ENCODE results near the gene C7orf57.
"Not testable (repeated sequence)": the region's sequence is repeated elsewhere in the genome, so short reads cannot be mapped to it uniquely, and the experiment has no call there.

The C7orf57 gene

DNA sequence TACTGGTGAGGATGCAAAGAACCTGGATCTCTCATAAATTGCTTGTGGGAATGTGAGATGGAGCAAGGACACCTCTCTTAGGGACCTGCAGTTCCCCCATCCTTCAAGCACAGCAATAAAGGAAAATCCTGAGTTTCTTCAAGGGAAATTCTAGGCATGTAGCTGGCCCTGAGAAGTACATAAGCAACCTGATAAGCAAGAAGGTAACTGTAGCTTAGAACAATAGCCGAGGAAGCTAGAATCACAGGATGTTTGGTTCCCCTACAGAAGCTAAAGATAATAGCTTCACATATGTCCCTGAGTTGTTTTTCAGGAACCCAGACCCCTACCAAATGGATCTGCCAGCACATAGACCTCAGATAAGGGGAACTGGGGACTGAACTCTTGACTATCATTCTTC, 42.1 kb downstream of the C7orf57 start:
- DNase-seq (ENCODE audit: low read depth, low spot score), result no peak
- no peak overlapping the region for H3K4me3 ChIP-seq (ENCODE audit: low read length)

DNA sequence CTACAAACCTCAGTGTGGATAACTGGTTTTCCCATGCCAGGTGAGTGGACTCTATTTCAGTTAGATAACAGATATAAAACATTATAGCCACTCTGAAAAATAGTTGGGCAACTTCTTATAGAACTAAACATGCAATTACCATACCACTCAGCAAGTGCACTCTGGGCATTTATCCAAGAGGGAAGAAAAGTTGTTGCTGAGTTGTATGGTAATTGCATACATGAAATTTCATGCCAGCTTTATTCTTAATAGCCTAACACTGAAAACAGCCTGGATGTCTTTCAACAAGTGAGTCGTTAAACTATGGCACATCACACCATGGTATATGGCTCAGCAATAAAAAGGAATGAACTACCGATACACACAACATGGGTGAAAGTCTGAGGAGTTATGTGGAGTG, 43.1 kb downstream of the C7orf57 start:
- no peak for DNase-seq (ENCODE audit: low read depth, low spot score)
- no peak overlapping the region for H3K4me3 ChIP-seq (ENCODE audit: low read length)

DNA sequence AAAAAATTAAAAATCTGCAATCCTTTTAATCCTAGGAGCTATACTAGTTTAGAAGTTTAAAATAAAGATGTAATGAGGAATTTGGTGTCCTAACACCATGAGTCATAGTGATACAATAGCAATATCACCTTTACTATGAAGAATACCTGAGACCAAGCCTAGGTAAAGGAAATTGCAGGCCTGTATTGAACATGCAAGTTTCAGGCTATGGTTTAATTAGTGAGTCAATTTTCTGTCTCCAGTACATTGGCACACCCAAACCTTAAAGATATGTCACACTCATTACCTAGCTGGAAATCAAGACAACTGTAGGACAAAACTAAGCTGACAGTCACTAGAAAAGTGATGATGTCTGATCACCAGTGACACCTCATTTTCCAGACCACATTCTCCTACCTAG, 47.0 kb downstream of the C7orf57 start:
- not testable (repeated sequence) for DNase-seq (ENCODE audit: low read depth, low spot score); H3K4me3 ChIP-seq (ENCODE audit: low read length)

DNA sequence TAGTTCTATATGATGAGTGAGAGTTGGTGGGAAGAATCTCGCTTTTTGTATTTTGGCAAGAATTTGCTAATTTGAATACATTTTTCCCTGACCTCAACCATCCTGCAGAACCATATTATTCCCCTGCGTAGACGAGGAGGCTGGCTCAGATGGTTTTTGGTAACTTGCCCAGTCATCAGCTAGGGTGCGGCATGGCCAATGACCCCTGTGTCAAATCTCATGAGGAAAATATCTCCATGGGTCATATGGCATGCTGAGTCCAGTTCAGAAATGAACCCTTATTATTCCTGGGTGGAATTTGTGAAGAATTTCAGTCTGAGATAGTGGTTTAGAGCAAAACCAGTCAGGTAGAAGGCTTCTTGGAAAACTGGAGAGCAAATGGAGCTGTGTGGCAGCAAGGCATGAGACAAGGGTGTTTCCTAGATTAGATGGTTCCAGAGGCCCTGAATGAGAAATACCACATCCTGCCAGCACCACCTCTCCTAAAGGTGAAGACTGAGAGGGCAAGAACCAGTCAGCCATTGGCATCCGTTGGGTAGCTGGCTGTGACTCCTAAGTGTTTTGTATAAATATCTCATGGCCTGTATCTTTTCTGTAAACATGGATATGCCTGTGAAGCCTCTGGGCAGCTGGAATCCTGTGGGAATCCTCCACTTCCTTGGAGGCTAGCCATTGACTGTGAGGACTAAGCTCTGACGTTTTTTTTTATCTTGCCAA, 47.9 kb downstream of the C7orf57 start:
- DNase-seq (ENCODE audit: low read depth, low spot score), result peak; percentile 23
- H3K4me3 ChIP-seq (ENCODE audit: low read length), result no peak overlapping the region

DNA sequence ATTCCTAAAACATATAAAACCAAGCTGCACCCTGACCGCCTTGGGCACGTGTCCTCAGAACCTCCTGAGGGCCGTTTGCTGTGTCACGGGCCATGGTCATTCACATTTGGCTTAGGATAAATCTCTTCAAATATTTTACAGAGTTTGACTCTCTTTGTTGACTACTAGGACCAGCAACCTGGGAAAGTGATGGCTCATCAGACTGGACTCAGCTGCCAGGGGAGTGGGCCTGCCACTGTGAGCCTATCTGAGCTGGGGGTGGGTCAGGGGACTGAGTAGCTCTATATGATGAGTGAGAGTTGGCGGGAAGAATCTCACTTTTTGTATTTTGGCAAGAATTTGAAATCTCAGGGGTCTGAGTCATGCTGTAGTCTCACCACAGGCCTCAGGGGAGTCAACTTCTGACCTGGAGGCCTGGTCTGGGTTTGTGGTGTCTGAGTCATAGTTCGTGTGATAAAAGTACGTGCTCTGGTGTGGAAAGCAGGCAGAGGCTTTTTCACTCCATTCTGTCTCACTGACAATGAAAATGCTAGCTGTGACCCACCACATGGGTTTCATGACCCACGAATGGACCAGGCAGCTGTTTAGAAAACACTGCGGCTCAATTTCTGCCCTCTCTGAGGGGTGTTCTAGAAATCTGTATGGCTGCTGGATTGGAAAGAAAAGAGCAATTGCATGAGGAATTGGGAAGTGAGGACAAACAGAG, 49.5 kb downstream of the C7orf57 start:
- no peak for DNase-seq (ENCODE audit: low read depth, low spot score)
- no peak overlapping the region for H3K4me3 ChIP-seq (ENCODE audit: low read length)

DNA sequence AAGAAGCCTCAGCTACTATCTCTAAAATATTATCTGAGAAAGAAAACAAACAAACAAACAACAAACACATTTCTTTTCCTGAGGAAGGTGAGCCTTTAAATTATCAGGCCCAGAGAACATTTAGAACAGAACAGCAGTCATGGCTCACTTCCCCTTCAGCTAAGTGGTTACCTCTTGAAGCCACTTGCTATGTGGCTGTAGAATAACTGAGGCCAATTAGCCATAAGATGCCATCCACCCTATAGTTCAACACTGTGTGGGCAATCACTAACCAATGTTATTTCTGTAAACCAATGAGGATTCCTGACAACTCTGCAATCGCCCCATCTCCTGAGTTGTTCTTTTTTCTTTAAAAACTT, 50.1 kb downstream of the C7orf57 start:
- DNase-seq (ENCODE audit: low read depth, low spot score), result no peak
- H3K4me3 ChIP-seq (ENCODE audit: low read length), result no peak overlapping the region

DNA sequence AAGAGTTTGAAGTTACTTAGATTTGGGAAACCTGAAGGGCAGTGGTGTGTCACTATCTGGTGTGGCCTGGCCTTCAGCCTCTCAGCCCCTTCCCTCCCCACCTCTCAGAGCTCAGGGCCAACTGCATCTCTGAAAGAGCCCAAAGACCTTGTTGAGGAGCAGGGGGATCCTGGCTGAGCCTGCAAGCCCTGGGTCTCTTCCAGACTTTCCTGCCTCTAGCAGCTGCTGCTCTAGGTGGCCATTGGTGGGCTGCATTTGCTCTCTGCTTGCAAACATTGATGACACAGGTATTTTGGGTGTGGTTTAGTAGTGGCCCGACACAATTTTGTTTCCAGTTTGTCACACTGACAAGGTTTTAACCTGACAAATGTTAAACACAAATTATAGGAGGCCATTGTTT, 50.6 kb downstream of the C7orf57 start:
- no peak for DNase-seq (ENCODE audit: low read depth, low spot score)
- H3K4me3 ChIP-seq (ENCODE audit: low read length), result no peak overlapping the region

DNA sequence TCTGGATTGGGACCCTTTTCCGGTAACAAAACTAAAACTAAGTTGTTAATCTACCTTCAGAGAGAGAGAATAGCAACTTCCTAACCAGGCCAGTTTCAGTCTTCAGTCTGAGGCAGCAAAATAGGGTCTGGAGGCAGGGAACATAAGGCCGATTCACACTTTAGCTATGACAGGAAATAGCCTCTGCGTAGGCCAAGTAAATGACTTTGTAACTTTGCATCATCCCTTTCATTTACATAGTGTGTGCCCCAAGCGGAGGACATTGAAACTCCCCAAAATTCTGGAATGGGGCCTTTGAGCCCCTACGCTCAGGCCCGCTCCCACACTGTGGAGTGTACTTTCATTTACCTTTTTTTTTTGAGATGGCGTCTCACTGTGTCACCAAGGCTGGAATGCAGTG, 52.0 kb downstream of the C7orf57 start:
- H3K4me3 ChIP-seq (ENCODE audit: low read length), result no peak overlapping the region
- DNase-seq (ENCODE audit: low read depth, low spot score), result no peak

DNA sequence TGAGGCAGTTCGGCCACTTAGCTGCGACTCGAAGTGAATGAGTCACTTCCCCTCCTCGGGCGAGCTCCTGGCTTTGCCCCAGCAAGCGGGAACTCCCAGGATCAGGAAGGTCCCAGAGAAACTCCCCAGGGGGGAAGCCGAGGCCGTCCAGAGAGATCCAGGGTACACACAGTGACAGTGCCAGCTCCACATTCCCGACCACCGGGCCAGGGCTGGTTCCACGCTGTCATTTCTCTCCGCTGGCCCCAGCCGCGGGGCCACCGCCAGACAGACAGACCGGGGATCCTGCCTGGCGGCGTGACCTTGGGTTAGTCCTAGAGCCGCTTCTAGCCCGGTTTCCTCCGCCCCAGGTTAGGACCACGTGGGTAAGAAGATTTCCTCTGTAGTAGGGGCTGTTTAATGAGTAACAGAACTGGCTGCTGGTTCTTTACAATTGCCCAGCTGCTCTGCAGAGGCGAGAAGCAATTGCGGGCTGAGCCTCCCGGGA, 53.3 kb downstream of the C7orf57 start:
- H3K4me3 ChIP-seq (ENCODE audit: low read length), result peak overlapping the region; percentile 48
- DNase-seq (ENCODE audit: low read depth, low spot score), result peak; percentile 51

DNA sequence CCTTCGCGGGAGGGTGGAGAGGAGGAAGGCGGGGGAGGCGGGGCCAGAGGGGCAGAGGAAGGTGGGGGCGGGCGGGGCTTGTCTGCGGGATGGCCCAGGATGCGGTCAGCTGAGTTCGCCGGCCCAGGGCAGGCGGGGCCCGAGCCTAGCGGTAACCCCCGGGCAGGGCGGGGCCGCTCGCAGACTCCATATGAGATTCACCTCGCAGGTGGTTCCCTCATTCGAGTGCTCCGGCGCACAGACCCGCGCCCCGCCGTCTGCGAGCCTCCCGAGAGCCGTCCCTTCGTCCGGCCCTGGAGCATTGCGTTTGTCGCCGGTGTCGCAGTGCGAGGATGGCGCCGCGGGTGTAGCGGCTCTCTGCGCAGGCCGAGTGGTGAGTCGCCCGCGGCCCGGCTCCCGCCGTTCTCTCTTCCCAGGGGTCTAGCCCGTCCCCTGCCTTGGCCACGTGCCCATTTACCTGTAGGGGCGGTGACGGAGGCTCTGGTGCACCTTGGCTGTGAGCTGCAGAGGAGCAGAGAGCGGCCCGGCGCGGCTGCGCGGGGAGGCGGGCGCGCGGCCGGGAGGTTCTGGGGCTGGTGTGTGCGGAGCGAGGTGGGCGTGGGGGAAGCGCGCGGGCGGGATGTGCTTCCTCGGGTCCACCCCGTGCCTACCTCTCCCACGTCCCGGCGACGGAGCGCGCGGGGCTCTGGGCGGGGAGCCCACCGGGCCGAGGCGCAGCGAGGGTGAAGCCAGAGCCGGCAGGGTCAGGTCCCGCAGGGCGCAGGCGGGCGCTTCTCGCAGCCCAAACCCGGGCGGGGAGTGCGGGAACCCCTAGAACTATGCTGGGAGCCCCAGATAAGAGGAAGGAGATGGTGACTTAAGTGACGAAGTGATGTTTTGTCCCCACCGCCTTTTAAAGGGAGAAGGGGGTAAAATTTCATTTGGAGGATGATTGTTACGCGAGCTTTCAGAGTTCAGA, 54.0 kb downstream of the C7orf57 start, which contains the start of gene UPP1:
Gene UPP1, plus strand, starts transcription at position 220 of the 958 bp plus-strand sequence. CDS start 5,519 bp downstream, outside the sequence.
- H3K4me3 ChIP-seq (ENCODE audit: low read length), result peak within 1 kb of the TSS; percentile 48
- DNase-seq (ENCODE audit: low read depth, low spot score), result no peak

DNA sequence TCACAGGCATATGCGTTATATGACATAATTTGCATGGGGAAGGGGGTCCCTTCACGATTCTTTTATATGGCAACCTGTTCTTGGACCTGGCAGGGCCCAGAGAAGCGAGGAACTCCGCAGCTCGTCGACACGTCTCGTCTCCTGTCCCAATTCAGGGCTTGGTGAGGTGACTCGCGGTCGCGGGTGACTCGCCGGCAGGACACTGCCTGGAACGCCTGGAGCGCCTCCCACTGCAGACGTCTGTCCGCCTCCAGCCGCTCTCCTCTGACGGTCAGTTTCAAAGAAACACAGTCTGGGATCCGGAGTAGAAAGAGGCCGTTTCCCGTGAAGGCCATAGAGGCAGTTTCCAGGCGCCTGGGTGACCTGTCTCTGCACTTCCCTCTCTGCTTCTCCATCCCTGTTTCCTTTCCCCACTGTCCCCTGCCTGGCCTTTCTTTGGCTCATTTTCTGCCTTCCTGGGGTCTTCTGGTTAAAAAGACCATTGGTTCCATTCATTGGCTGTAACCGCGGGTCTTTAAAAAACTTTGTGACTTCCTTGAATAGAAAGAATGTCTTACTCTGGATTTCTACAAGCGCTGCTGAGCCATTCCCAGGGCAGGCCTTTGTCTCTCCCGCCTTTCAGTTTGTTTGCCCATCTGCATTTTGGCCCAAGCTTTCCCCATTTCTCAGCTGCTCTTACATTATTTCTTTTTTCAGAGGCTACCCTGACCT, 54.9 kb downstream of the C7orf57 start:
- no peak for DNase-seq (ENCODE audit: low read depth, low spot score)
- H3K4me3 ChIP-seq (ENCODE audit: low read length), result no peak overlapping the region

DNA sequence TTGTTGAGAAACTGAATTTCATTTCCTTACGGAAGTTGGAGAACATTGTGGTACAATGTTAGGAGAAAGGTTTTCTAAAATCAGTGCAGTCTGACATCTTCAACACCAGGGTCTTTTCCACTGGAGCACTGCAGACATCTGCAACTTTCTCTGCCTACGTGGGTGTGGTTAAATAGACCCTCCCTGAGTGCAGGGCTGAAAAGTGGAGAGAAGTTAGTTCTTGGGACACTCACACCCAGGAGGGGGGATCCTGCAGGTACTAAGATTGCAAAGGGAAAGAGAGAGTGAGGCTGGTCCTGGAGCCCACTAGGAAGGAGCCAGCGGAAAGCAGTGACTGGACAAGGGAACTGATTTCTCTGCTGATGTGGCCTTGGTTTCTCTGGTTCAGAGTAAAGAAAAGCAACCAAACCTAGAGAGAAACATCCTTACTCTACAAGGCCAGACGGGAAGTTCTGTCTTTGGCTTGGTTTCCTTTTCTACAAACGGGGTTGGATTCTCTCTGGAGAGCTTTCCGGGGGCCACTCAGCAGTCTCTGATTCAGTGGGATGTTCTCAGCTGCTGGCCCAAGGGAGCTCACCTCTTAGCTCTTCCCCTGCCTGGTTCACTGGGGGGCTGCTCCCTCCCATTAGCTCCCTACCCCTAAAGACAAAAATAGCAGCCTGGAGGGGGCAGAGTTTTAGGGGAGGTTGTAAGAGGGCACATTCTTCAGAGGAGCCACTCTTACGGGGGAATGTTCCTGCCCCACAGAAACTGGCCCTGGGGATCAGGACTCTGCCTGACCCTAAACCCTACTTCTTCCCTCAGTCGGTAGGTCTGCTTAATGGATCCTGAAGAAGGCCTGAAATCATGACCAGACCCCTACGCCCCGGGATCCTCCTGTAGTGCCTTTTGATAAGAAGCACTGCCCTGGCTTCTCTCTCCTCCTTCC, 56.4 kb downstream of the C7orf57 start:
- no peak for DNase-seq (ENCODE audit: low read depth, low spot score)
- no peak overlapping the region for H3K4me3 ChIP-seq (ENCODE audit: low read length)

DNA sequence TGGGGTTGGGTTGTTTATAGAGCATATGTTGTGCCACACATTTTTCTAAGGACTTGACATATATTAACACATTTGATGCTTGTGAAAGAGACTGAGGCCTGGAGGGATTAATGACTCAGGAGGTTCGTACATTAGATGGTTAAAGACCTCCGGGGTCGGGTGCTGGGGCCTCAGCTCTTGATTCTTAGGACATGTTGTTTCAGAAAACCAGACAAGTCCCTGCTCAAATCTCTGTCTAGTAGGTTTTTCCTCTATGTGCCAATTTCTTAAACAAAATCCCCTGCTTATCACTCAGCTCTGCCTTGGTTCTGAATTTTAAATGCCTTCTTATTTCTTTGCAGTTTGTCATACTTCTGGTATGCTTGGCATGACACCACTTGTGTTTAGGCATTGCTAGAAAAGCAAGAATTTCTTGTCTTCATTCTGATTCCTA, 59.5 kb downstream of the C7orf57 start:
- no peak overlapping the region for H3K4me3 ChIP-seq (ENCODE audit: low read length)
- no peak for DNase-seq (ENCODE audit: low read depth, low spot score)

DNA sequence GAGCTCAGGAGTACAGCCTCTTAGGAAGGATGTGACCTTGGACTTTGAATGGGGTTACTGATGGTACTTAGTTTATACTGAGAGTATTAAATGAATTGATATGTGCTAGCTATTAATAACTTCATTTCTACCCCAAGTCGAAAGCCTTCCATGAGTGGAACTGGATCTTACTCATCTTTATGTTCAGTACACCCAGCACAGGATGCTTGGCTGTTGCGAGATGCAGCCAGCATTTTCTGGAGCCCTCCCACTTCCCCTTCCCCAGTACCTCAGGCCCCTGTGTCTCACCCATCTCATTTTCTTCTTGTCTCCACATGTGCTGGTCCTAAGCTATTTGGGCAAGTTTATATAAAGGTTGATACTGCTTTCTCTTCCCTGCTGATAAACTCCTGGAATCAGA, 60.9 kb downstream of the C7orf57 start:
- no peak for DNase-seq (ENCODE audit: low read depth, low spot score)
- H3K4me3 ChIP-seq (ENCODE audit: low read length), result no peak overlapping the region

DNA sequence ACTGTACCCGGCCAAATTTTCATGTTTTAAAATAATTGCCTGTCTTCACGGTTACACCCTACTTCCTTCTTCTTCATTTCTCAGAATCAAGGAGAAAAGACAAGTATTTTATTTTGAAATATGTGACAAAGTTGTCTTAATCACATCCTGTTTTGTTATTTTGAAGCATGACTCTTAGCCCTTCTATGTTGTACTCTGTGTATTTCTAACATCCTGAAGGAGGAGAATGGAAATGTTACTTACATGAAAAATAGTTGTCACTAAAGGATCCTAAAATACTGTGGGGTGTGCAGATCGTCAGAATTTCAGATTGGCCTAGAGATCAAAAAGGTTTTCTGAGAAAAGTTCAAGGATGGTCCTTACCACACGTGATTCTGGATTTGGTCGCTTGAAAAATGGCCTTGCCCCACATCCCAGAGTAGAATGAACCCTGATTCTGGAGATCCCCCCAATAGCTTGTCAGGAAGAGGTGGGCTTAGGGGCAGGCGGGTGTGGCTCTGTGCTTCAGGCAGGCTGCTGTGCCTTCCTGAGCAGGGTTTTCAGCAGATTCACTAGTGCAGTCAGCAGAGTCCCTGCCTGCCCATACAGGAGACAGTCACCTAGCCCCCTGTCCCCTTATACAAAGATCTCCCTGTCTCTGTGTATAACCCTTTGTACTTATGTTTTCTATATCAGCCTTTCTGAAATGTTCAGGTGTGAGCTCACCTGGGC, 62.3 kb downstream of the C7orf57 start:
- H3K4me3 ChIP-seq (ENCODE audit: low read length), result no peak overlapping the region
- DNase-seq (ENCODE audit: low read depth, low spot score), result no peak

DNA sequence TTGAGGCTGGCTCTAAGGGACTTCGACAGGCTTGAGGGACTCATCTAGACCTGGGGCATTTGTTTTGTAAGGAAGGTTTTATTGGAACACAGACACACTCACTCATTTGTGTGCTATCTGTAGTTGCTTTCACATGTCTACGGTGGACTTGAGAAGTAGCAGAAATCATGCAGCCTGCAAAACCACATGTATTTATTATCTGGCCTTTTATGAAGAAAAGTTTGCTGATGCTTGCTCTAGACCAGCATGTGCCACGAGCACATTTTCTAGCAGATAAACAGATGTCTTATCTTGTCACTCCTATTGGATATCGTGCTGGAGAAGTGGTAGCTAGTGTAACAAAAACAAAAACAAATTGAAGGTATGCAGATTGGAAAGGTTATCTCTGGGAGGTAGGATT, 63.5 kb downstream of the C7orf57 start:
- DNase-seq (ENCODE audit: low read depth, low spot score), result no peak
- H3K4me3 ChIP-seq (ENCODE audit: low read length), result no peak overlapping the region

DNA sequence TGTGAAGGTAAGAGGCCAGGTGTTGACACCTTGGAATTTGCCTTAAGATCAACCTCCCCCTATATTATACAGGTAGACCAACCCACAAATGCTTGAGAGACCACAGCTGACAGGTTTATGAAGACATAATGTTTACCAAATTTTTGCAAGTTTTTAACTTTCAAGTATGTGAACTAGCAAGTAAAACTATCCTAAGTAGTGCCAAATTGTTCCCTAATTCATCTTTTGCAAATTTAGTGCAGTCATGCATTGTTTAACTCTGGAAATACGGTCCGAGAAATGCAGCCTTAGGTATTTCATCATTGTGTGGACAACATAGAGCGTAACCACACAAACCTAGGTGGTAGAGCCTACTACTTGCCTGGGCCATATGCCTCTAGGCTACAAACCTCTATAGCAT, 64.4 kb downstream of the C7orf57 start:
- H3K4me3 ChIP-seq (ENCODE audit: low read length), result no peak overlapping the region
- no peak for DNase-seq (ENCODE audit: low read depth, low spot score)

Data from Jurkat, Clone E6-1 (cell line).